BLaER1 treated with 17β-estradiol and CSF1 and Interleukin-3, amounts not matched to agents 10 nM and 100 nM (cell line): ENCODE measurements around the gene RAB3D.
"Not testable (repeated sequence)": the region's sequence is repeated elsewhere in the genome, so short reads cannot be mapped to it uniquely, and the experiment has no call there.

Experiments
- H3K27ac ChIP-seq, 11 experiments: shearing (Covaris generic); formaldehyde crosslinking; 2 replicates each; pipeline ENCODE4 v1.8.1; 2022
- H3K27me3 ChIP-seq, 11 experiments: shearing (Covaris generic); formaldehyde crosslinking; 2 replicates each; pipeline ENCODE4 v1.8.1; 2022
- H3K36me3 ChIP-seq, 11 experiments: shearing (Covaris generic); formaldehyde crosslinking; 2 replicates each; pipeline ENCODE4 v1.8.1; 2022
- H3K4me1 ChIP-seq, 10 experiments: shearing (Covaris generic); formaldehyde crosslinking; 2 replicates each; pipeline ENCODE4 v1.8.1; 2022
- H3K4me2 ChIP-seq, 11 experiments: shearing (Covaris generic); formaldehyde crosslinking; 2 replicates each; pipeline ENCODE4 v1.8.1; 2022
- H3K4me3 ChIP-seq, 10 experiments: shearing (Covaris generic); formaldehyde crosslinking; 2 replicates each; pipeline ENCODE4 v1.8.1; 2022
- H3K9ac ChIP-seq, 11 experiments: shearing (Covaris generic); formaldehyde crosslinking; 2 replicates each; pipeline ENCODE4 v1.8.1; 2022
- H3K9me3 ChIP-seq, 11 experiments: shearing (Covaris generic); formaldehyde crosslinking; replicated peaks in 1 of 11; 2 replicates each; pipeline ENCODE4 v1.8.1; 2022
- H4K20me1 ChIP-seq, 11 experiments: shearing (Covaris generic); formaldehyde crosslinking; 2 replicates each; pipeline ENCODE4 v1.8.1; 2022
- Cebpa-rat ChIP-seq, 11 experiments: shearing (Covaris generic); IDR thresholded peaks; 2 replicates each; pipeline ENCODE4 v1.8.1; 2022

Gene RAB3D

DNA sequence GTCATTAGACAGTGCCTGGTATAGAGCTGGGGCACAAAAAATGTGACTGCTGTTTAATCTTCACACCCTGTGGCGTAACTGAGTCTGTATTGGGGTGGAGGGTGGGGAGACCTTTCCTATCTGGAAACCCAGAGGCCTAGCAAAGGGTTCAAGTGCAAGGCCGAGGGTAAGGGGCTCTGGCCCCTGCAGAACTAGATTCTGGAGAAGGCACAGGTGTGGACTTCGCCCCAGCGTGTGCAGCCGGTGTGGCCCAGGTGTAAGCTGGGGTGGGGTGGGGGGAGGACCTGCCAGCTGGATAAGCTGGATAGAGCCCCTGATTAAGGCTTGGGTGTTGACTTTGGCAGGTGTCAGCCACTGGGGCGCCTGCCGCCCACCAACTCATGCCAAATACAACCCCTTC lies 1.3 kb downstream of the RAB3D start:
- peak overlapping the region in 10 of 11 experiments; percentile 59 to 90 (median 79); a peak in 16 of 22 replicates for H3K27ac ChIP-seq
- peak overlapping the region; percentile 95 to 99 (median 98) for H3K4me2 ChIP-seq
- peak overlapping the region in 9 of 10 experiments; percentile 69 to 98 (median 88); a peak in 17 of 20 replicates for H3K4me3 ChIP-seq

DNA sequence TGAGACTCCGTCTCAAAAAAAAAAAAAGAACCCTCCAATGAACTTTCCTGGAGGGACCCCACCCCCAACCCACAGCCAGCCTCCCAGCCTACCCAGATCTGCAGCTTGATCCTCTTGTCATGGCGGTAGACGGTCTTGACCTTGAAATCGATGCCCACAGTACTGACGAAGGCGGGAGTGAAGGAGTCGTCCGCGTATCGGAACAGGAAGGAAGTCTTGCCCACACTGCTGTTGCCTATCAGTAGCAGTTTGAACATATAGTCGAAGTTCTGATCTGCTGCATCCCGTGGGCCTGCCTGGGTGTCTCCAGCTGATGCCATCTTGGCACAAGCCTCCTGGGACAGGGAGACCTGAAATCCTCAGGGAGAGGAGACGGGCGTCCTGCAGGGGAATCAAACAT lies 2.4 kb downstream of the RAB3D start:
- no peak for TF ChIP-seq Cebpa-rat (IDR thresholded peaks at IDR 0.05)
- peak overlapping the region in 8 of 10 experiments; percentile 7 to 98 (median 89); a peak in 12 of 20 replicates for H3K4me3 ChIP-seq
- H3K27ac ChIP-seq = peak overlapping the region in 7 of 11 experiments; percentile 47 to 90 (median 83); a peak in 15 of 22 replicates
- peak overlapping the region; percentile 95 to 99 (median 98) for H3K4me2 ChIP-seq
- H3K9ac ChIP-seq = peak overlapping the region in 10 of 11 experiments; percentile 1 to 90 (median 80); a peak in 14 of 22 replicates
- H3K36me3 ChIP-seq = peaks cover 21 to 74% (median 60%) of the 10 kb centered on the region in 11 experiments
- peaks cover 0 to 18% (median 0%) of the 10 kb centered on the region in 11 experiments; a peak in 4 of 22 replicates for H4K20me1 ChIP-seq
- peaks cover 0 to 27% (median 13%) of the 10 kb centered on the region in 11 experiments; a peak in 14 of 22 replicates for H3K9me3 ChIP-seq
- H3K4me1 ChIP-seq = peaks cover 34 to 61% (median 35%) of the 10 kb centered on the region in 10 experiments
- no peaks in the 10 kb centered on the region for H3K27me3 ChIP-seq

More for the DNA sequence above, 1.3 kb downstream of the RAB3D start:
- Histone ChIP-seq H3K9ac (peak overlapping the region; percentile 78 to 90 (median 83); a peak in 19 of 22 replicates), H3K36me3 (peaks cover 25 to 74% (median 56%) of the 10 kb centered on the region in 11 experiments), H3K27me3 (no peaks in the 10 kb centered on the region), H3K4me1 (peaks cover 34 to 67% (median 40%) of the 10 kb centered on the region in 10 experiments), H4K20me1 (peaks cover 0 to 18% (median 0%) of the 10 kb centered on the region in 11 experiments; a peak in 4 of 22 replicates), H3K9me3 (peaks cover 0 to 27% (median 13%) of the 10 kb centered on the region in 11 experiments; a peak in 14 of 22 replicates)
- no peak for TF ChIP-seq Cebpa-rat (IDR thresholded peaks at IDR 0.05)

DNA sequence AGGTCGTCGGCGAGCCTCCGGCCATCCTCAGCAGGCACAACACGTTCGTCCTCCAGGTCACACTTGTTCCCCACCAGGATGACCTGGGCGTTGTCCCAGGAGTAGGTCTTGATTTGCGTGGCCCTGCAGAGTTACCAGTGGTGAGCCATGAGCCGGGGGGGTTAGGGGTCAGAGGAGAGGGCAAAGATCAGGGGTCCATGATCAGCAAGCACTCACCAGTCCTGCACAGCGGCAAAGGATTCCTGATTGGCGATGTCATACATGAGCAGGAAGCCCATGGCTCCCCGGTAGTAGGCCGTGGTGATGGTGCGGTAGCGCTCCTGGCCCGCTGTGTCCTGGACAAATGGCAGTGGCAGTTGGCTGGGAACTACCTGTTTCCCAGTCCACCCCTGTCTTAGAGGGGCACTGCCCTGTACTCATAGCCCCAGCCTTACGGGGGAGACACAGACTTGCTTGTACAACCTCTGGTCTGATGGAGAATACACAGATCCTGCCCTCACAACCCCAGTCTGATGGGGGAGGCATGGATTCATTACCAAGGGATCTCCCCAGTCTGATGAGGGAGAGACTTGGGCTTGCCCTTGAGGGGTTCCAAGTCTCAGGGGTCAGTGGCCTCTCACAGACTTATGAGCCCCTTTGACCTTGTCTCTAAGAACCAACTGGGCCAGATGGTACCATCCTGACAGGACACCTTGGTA lies 3.9 kb downstream of the RAB3D start:
- H3K9me3 ChIP-seq = peaks cover 0 to 21% (median 12%) of the 10 kb centered on the region in 11 experiments; a peak in 14 of 22 replicates
- H3K27me3 ChIP-seq = no peaks in the 10 kb centered on the region
- H3K27ac ChIP-seq = peak overlapping the region in 2 of 11 experiments; percentile 13 to 87; a peak in 2 of 22 replicates
- H3K9ac ChIP-seq = no peak overlapping the region; a peak in 1 of 22 replicates
- peaks cover 0 to 18% (median 0%) of the 10 kb centered on the region in 11 experiments; a peak in 4 of 22 replicates for H4K20me1 ChIP-seq
- H3K4me2 ChIP-seq = peak overlapping the region in 3 of 11 experiments; percentile 99; a peak in 5 of 22 replicates
- peaks cover 21 to 79% (median 64%) of the 10 kb centered on the region in 11 experiments for H3K36me3 ChIP-seq
- 0 out of 20 replicates have a peak overlapping the region, but pooled peaks of 1 of the 10 experiments have one; percentile 98 for H3K4me3 ChIP-seq
- peaks cover 34 to 75% (median 36%) of the 10 kb centered on the region in 10 experiments for H3K4me1 ChIP-seq
- TF ChIP-seq Cebpa-rat (IDR thresholded peaks at IDR 0.05) = no peak

DNA sequence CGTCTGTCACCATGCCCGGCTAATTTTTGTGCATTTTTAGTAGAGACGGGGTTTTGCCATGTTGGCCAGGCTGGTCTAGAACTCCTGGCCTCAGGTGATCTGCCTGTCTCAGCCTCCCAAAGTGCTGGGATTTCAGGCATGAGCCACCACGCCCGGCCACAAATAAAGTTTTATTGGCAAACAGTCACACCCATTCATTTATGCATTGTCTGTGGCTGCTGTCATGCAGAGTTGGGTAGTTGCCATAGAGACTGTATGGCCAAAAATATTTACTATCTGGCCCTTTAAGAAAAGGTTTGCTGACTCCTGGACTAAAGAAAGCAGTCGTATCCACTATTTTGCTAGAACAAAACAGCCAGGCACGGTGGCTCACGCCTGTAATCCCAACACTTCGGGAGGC lies 5.6 kb downstream of the RAB3D start:
- H3K4me1 ChIP-seq = peaks cover 21 to 84% (median 25%) of the 10 kb centered on the region in 10 experiments
- peaks cover 21 to 96% (median 79%) of the 10 kb centered on the region in 11 experiments for H3K36me3 ChIP-seq
- H3K4me3 ChIP-seq, H3K27me3 ChIP-seq: not testable (repeated sequence)
- peak overlapping the region in 3 of 11 experiments; percentile 16 to 25 (median 23); a peak in 3 of 22 replicates for H3K27ac ChIP-seq
- H3K9ac ChIP-seq = peak overlapping the region in 1 of 11 experiments; percentile 5; a peak in 1 of 22 replicates
- peak overlapping the region in 1 of 11 experiments; percentile 3; a peak in 1 of 22 replicates for H3K4me2 ChIP-seq
- peaks cover 0 to 21% (median 12%) of the 10 kb centered on the region in 11 experiments; a peak in 14 of 22 replicates for H3K9me3 ChIP-seq
- peaks cover 0 to 18% (median 0%) of the 10 kb centered on the region in 11 experiments; a peak in 4 of 22 replicates for H4K20me1 ChIP-seq

DNA sequence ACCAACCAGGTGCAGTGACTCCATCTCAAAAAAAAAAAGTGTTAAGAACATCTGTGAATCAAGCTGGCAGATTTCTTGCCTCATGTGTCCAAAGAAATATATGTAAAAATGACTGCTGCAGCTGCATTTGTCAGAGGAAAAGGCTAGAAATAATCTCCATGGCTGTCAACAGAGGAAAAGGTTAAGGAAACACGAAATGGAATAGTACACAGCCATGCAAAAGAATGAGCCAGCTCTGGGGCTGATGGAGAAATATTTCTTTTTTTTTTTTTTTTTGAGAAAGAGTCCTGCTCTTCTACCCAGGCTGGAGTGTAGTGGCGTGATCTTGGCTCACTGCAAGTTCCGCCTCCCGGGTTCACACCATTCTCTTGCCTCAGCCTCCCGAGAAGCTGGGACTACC lies 6.6 kb downstream of the RAB3D start:
- no peak overlapping the region for H3K4me3 ChIP-seq
- peaks cover 11 to 85% (median 15%) of the 10 kb centered on the region in 10 experiments for H3K4me1 ChIP-seq
- no peak overlapping the region for H3K4me2 ChIP-seq
- H3K27ac ChIP-seq = peak overlapping the region in 3 of 11 experiments; percentile 13 to 40 (median 16); a peak in 3 of 22 replicates
- H3K36me3 ChIP-seq = peaks cover 21 to 100% (median 89%) of the 10 kb centered on the region in 11 experiments
- no peak for TF ChIP-seq Cebpa-rat (IDR thresholded peaks at IDR 0.05)
- no peak overlapping the region for H3K9ac ChIP-seq
- no peaks in the 10 kb centered on the region for H3K27me3 ChIP-seq
- H3K9me3 ChIP-seq = peaks cover 0 to 21% (median 12%) of the 10 kb centered on the region in 11 experiments; a peak in 14 of 22 replicates
- H4K20me1 ChIP-seq = peaks cover 0 to 14% (median 0%) of the 10 kb centered on the region in 11 experiments; a peak in 3 of 22 replicates

DNA sequence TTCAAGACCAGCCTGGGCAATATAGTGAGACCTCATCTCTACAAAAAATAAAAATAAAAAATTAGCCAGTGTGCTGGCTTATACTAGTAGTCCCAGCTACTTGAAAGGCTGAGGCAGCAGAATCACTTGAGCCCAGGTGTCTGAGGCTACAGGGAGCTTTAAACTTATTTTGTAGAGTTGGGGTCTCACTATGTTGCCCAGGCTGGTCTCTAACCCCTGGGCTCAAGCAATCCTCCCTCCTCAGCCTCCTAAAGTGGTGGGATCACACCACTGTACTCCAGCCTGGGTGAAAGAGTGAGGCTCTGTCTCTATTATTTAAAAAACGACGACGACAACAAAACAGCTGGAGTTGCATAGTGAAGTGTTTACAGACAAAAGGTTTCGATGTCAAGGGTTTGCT lies 8.0 kb downstream of the RAB3D start:
- H3K4me3 ChIP-seq = no peak overlapping the region
- no peak overlapping the region for H3K4me2 ChIP-seq
- H3K27ac ChIP-seq = peak overlapping the region in 6 of 11 experiments; percentile 17 to 40 (median 29); a peak in 8 of 22 replicates
- H4K20me1 ChIP-seq = peaks cover 0 to 14% (median 0%) of the 10 kb centered on the region in 11 experiments; a peak in 3 of 22 replicates
- peaks cover 0 to 85% (median 12%) of the 10 kb centered on the region in 10 experiments; a peak in 16 of 20 replicates for H3K4me1 ChIP-seq
- no peaks in the 10 kb centered on the region for H3K27me3 ChIP-seq
- peaks cover 20 to 100% (median 96%) of the 10 kb centered on the region in 11 experiments for H3K36me3 ChIP-seq
- no peak for TF ChIP-seq Cebpa-rat (IDR thresholded peaks at IDR 0.05)
- H3K9me3 ChIP-seq = peaks cover 0 to 20% (median 12%) of the 10 kb centered on the region in 11 experiments; a peak in 14 of 22 replicates
- H3K9ac ChIP-seq = 0 out of 22 replicates have a peak overlapping the region, but pooled peaks of 1 of the 11 experiments have one; percentile 21

DNA sequence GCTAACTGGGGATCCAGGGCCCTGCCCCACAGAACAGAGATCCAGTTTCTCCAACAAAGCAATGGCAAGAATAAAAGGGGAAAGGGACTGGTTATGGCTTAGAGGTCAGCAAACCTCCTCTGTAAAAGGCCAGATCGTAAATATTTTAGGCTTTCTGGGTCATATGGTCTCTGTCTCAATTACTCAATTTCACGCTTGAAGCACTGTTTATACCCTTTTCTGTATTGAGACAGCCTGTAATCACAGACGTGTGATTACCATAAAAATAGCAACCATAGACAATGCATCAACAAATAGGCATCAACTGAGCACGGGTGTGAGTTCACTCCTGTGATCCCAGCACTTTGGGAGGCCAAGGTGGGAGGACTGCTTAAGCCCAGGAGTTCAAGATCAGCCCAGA lies 9.3 kb downstream of the RAB3D start:
- Histone ChIP-seq H3K4me2 (peak overlapping the region in 4 of 11 experiments; percentile 23 to 89 (median 53); a peak in 7 of 22 replicates), H3K4me1 (peaks cover under 1 to 85% (median 25%) of the 10 kb centered on the region in 10 experiments; a peak in 19 of 20 replicates), H3K4me3 (no peak overlapping the region), H4K20me1 (peaks cover 0 to 13% (median 0%) of the 10 kb centered on the region in 11 experiments; a peak in 3 of 22 replicates), H3K36me3 (peaks cover 6 to 99% (median 95%) of the 10 kb centered on the region in 11 experiments), H3K27ac (peak overlapping the region in 8 of 11 experiments; percentile 25 to 99 (median 42); a peak in 11 of 22 replicates), H3K27me3 (no peaks in the 10 kb centered on the region), H3K9me3 (peaks cover 0 to 6% (median 3%) of the 10 kb centered on the region in 11 experiments; a peak in 12 of 22 replicates), H3K9ac (peak overlapping the region in 3 of 11 experiments; percentile 4 to 57 (median 40); a peak in 4 of 22 replicates)
- TF ChIP-seq Cebpa-rat (IDR thresholded peaks at IDR 0.05) = no peak

DNA sequence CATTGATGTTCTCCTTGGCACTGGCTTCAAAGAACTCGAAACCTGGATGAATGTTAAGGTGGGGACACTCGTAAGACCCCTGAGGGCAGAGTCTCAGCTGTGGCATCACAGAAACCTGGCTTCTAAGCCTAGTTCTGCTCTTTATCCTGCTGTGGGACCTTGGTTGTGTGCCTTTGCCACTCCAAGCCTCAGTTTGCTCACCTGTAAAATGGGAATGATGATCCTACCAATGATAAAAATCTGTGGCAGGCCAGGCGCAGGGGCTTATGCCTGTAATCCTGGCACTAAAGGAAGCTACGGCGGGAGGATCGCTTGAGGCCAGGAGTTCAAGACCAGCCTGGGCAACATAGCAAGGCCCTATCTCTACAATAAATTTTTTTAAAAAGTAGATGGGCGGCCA lies 13.9 kb downstream of the RAB3D start:
- H3K36me3 ChIP-seq = peaks cover 0 to 65% (median 50%) of the 10 kb centered on the region in 11 experiments; a peak in 21 of 22 replicates
- no peaks in the 10 kb centered on the region; a peak in 1 of 22 replicates for H3K9me3 ChIP-seq
- no peak for TF ChIP-seq Cebpa-rat (IDR thresholded peaks at IDR 0.05)
- peak overlapping the region in 4 of 10 experiments; percentile 9 to 58 (median 29); a peak in 5 of 20 replicates for H3K4me3 ChIP-seq
- H3K4me1 ChIP-seq = peaks cover 46 to 100% (median 69%) of the 10 kb centered on the region in 10 experiments
- H3K4me2 ChIP-seq = peak overlapping the region; percentile 7 to 95 (median 86); a peak in 20 of 22 replicates
- peak overlapping the region in 9 of 11 experiments; percentile 22 to 92 (median 86); a peak in 14 of 22 replicates for H3K9ac ChIP-seq
- H4K20me1 ChIP-seq = no peaks in the 10 kb centered on the region
- H3K27me3 ChIP-seq = no peaks in the 10 kb centered on the region
- H3K27ac ChIP-seq = peak overlapping the region in 10 of 11 experiments; percentile 23 to 99 (median 97); a peak in 19 of 22 replicates
